Common myeloid progenitor, CD34-positive (primary cell): ENCODE data around the gene CLIC3.

ENCODE experiments used
- CTCF ChIA-PET: fragments of 350-600 bp; sonication (Branson Sonifier 250); formaldehyde crosslinking; loops from one replicate; lab custom pipeline; 2021; ENCODE audit warnings: antibody characterized with exemption; lab: Charles Lee
- POLR2A ChIA-PET: fragments of 350-600 bp; sonication (Branson Sonifier 250); formaldehyde crosslinking; loops from one replicate; lab custom pipeline; 2021; ENCODE audit warnings: antibody characterized with exemption; lab: Charles Lee
- DNase-seq, 3 donors: peaks; one replicate each; pipeline versions ENCODE4 v3.0.0 to v3.0.0-alpha.2; 2013
- H3K27ac ChIP-seq, 2 experiments: 1 replicate in 1 of 2; 2 replicates in 1 of 2; pipeline ENCODE4 v1.7.0; 2013; ENCODE audit warnings: inconsistent platforms in 2 of 2, low read length in 2 of 2, mild to moderate bottlenecking in 2 of 2, low read depth in 1 of 2, moderate library complexity in 1 of 2; ENCODE audit not compliant: severe bottlenecking in 2 of 2, insufficient read depth in 1 of 2, poor library complexity in 1 of 2
- H3K27me3 ChIP-seq, 5 experiments: replicated peaks in 2 of 5; 1 replicate in 3 of 5; 2 replicates in 2 of 5; pipeline versions ENCODE4 v1.6.1 to v1.7.0; 2013; ENCODE audit warnings: low read length in 4 of 5, mild to moderate bottlenecking in 2 of 5, moderate library complexity in 2 of 5, inconsistent platforms in 1 of 5; ENCODE audit not compliant: insufficient read depth in 5 of 5, control insufficient read depth in 4 of 5
- H3K36me3 ChIP-seq, 4 experiments: 1 replicate in 2 of 4; 2 replicates in 2 of 4; pipeline versions ENCODE4 v1.6.1 to v1.7.0; 2013; ENCODE audit warnings: low read length in 3 of 4, control low read depth in 1 of 4, mild to moderate bottlenecking in 1 of 4; ENCODE audit not compliant: control insufficient read depth in 4 of 4, insufficient read depth in 4 of 4
- H3K4me1 ChIP-seq, 4 experiments: 1 replicate in 3 of 4; 2 replicates in 1 of 4; pipeline versions ENCODE4 v1.6.1 to v1.7.1; 2013; ENCODE audit warnings: low read length in 3 of 4, mild to moderate bottlenecking in 3 of 4, control low read depth in 1 of 4, inconsistent platforms in 1 of 4, moderate library complexity in 1 of 4; ENCODE audit not compliant: control insufficient read depth in 4 of 4, insufficient read depth in 4 of 4; ENCODE audit errors: control extremely low read depth in 1 of 4
- H3K4me3 ChIP-seq, 7 experiments: 1 replicate in 4 of 7; 2 replicates in 3 of 7; pipeline versions ENCODE4 v1.5.1 to v1.7.0; 2013; ENCODE audit warnings: mild to moderate bottlenecking in 7 of 7, low read length in 6 of 7, moderate library complexity in 6 of 7, inconsistent platforms in 2 of 7, low read depth in 2 of 7, control low read depth in 1 of 7; ENCODE audit not compliant: insufficient read depth in 4 of 7, control insufficient read depth in 1 of 7; ENCODE audit errors: extremely low read depth in 1 of 7
- H3K9me3 ChIP-seq, 5 experiments: 1 replicate in 4 of 5; 2 replicates in 1 of 5; pipeline versions ENCODE4 v1.6.1 to v1.7.1; 2013; ENCODE audit warnings: low read length in 4 of 5, mild to moderate bottlenecking in 2 of 5, inconsistent platforms in 1 of 5, low read depth in 1 of 5, moderate library complexity in 1 of 5; ENCODE audit not compliant: control insufficient read depth in 4 of 5, insufficient read depth in 2 of 5; ENCODE audit errors: control extremely low read depth in 1 of 5
- WGBS: methylation state at CpG from one replicate; pipeline ENCODE4 v1.1.5; 2013; ENCODE audit not compliant: insufficient coverage; 5-methylcytosine and 5-hydroxymethylcytosine counted together

The CLIC3 gene

GRCh38 chr9:136963341-136963740 lies 33.0 kb downstream of the CLIC3 start:
- no peaks in the 10 kb centered on the region for H3K36me3 ChIP-seq
- H3K27me3 ChIP-seq = peaks cover 0 to 2% (median 0%) of the 10 kb centered on the region in 5 experiments
- no peak overlapping the region for H3K4me3 ChIP-seq
- peaks cover 0 to 6% (median 5%) of the 10 kb centered on the region in 4 experiments for H3K4me1 ChIP-seq
- CTCF ChIA-PET = interaction anchor here (1.7 kb wide), 1 partner anchor 12 kb away, joined by 3 read pairs; no protein-coding TSS in a partner anchor
- H3K27ac ChIP-seq = no peak overlapping the region
- POLR2A ChIA-PET = no interaction called here
- WGBS = 96% methylated on average over 14 of the region's 15 CpGs
- no peaks in the 10 kb centered on the region for H3K9me3 ChIP-seq
- DNase-seq = no peak

- H3K4me1 ChIP-seq = peaks cover 0 to 6% (median 5%) of the 10 kb centered on the region in 4 experiments
- DNase-seq = no peak
- H3K36me3 ChIP-seq = no peaks in the 10 kb centered on the region
- H3K27ac ChIP-seq = no peak overlapping the region
- CTCF ChIA-PET = interaction anchor here (1.7 kb wide), 1 partner anchor 12 kb away, joined by 3 read pairs; no protein-coding TSS in a partner anchor
- no peak overlapping the region for H3K4me3 ChIP-seq
- H3K9me3 ChIP-seq = no peaks in the 10 kb centered on the region
- WGBS = 97% methylated on average over 11 of the region's 11 CpGs
- POLR2A ChIA-PET = no interaction called here
- H3K27me3 ChIP-seq = peaks cover 0 to 2% (median 0%) of the 10 kb centered on the region in 5 experiments
These were observed 33.6 kb downstream of the CLIC3 start for GRCh38 chr9:136962701-136963248.

- CTCF ChIA-PET = interaction anchor here (1.7 kb wide), 1 partner anchor 13 kb away, joined by 3 read pairs; no protein-coding TSS in a partner anchor
- DNase-seq = no peak
- peaks cover 0 to 2% (median 0%) of the 10 kb centered on the region in 5 experiments for H3K27me3 ChIP-seq
- no peaks in the 10 kb centered on the region for H3K36me3 ChIP-seq
- POLR2A ChIA-PET = no interaction called here
- H3K4me1 ChIP-seq = peaks cover 0 to 6% (median 5%) of the 10 kb centered on the region in 4 experiments
- H3K4me3 ChIP-seq = no peak overlapping the region
- H3K27ac ChIP-seq = no peak overlapping the region
- 97% methylated on average over 9 of the region's 9 CpGs for WGBS
- H3K9me3 ChIP-seq = no peaks in the 10 kb centered on the region
These were observed 34.2 kb downstream of the CLIC3 start for GRCh38 chr9:136962163-136962562.

- Histone ChIP-seq H3K36me3 (no peaks in the 10 kb centered on the region), H3K9me3 (no peaks in the 10 kb centered on the region), H3K27me3 (peaks cover 0 to 2% (median 0%) of the 10 kb centered on the region in 5 experiments), H3K4me3 (no peak overlapping the region), H3K27ac (no peak overlapping the region), H3K4me1 (peaks cover 0 to 6% (median 5%) of the 10 kb centered on the region in 4 experiments)
- CTCF ChIA-PET = interaction anchor here (1.7 kb wide), 1 partner anchor 13 kb away, joined by 3 read pairs; no protein-coding TSS in a partner anchor
- POLR2A ChIA-PET = no interaction called here
- no peak for DNase-seq
- WGBS = 94% methylated on average over 18 of the region's 23 CpGs
These were observed 34.9 kb downstream of the CLIC3 start for GRCh38 chr9:136961279-136962065.

GRCh38 chr9:136960938-136961275 lies 35.5 kb downstream of the CLIC3 start:
- Histone ChIP-seq H3K27me3 (no peaks in the 10 kb centered on the region), H3K9me3 (no peaks in the 10 kb centered on the region), H3K4me1 (peaks cover 0 to 2% (median under 1%) of the 10 kb centered on the region in 4 experiments), H3K36me3 (no peaks in the 10 kb centered on the region), H3K4me3 (no peak overlapping the region), H3K27ac (no peak overlapping the region)
- 95% methylated on average over 14 of the region's 15 CpGs for WGBS
- CTCF ChIA-PET = interaction anchor here (1.1 kb wide), 1 partner anchor 15 kb away, joined by 3 read pairs; no protein-coding TSS in a partner anchor
- DNase-seq = no peak
- POLR2A ChIA-PET = no interaction called here

- no peak overlapping the region for H3K4me3 ChIP-seq
- CTCF ChIA-PET = interaction anchor here (1.1 kb wide), 1 partner anchor 15 kb away, joined by 3 read pairs; no protein-coding TSS in a partner anchor
These were observed 36.0 kb downstream of the CLIC3 start for GRCh38 chr9:136960212-136960937.

More at GRCh38 chr9:136960212-136960937, 36.0 kb downstream of the CLIC3 start:
- no peaks in the 10 kb centered on the region for H3K9me3 ChIP-seq
- 94% methylated on average over 10 of the region's 19 CpGs for WGBS
- H3K27ac ChIP-seq = no peak overlapping the region
- no peaks in the 10 kb centered on the region for H3K36me3 ChIP-seq
- POLR2A ChIA-PET = no interaction called here
- DNase-seq = no peak
- H3K4me1 ChIP-seq = no peaks in the 10 kb centered on the region
- no peaks in the 10 kb centered on the region for H3K27me3 ChIP-seq
